HG03457 (cell line): ENCODE data around the gene CCNY.

Experiments used
- ATAC-seq: cut with Tn5 transposase; IDR thresholded peaks from one replicate; pipeline ENCODE4 v1.9.1; 2021; ENCODE audit warnings: moderate number of reproducible peaks; ENCODE audit not compliant: unreplicated experiment

Gene CCNY

GRCh38 chr10:35574924-35575352, 238.6 kb downstream of the CCNY start:
- ATAC-seq: no peak

GRCh38 chr10:35575640-35576039, 239.3 kb downstream of the CCNY start:
- no peak for ATAC-seq

GRCh38 chr10:35576730-35577129, 240.4 kb downstream of the CCNY start:
- no peak for ATAC-seq

- no peak for ATAC-seq
These were observed 241.8 kb downstream of the CCNY start for GRCh38 chr10:35577926-35578617.

- ATAC-seq: no peak
These were observed 242.3 kb downstream of the CCNY start for GRCh38 chr10:35578618-35578956.

GRCh38 chr10:35579116-35579515, 242.8 kb downstream of the CCNY start:
- no peak for ATAC-seq

- no peak for ATAC-seq
These were observed 243.6 kb downstream of the CCNY start for GRCh38 chr10:35579726-35580422.

- ATAC-seq: no peak
These were observed 244.1 kb downstream of the CCNY start for GRCh38 chr10:35580423-35580770.

GRCh38 chr10:35581655-35582054, 245.3 kb downstream of the CCNY start:
- ATAC-seq: no peak

GRCh38 chr10:35584946-35585345, 248.6 kb downstream of the CCNY start:
- no peak for ATAC-seq

- no peak for ATAC-seq
These were observed 249.0 kb downstream of the CCNY start for GRCh38 chr10:35585356-35585755.

GRCh38 chr10:35585903-35586535, 249.7 kb downstream of the CCNY start:
- no peak for ATAC-seq

- no peak for ATAC-seq
These were observed 252.5 kb downstream of the CCNY start for GRCh38 chr10:35588836-35589235.

GRCh38 chr10:35592441-35592840, 256.1 kb downstream of the CCNY start:
- no peak for ATAC-seq

GRCh38 chr10:35594115-35595079, 258.1 kb downstream of the CCNY start:
- no peak for ATAC-seq

GRCh38 chr10:35595106-35595505, 258.8 kb downstream of the CCNY start:
- no peak for ATAC-seq

GRCh38 chr10:35598379-35598778, 262.1 kb downstream of the CCNY start:
- ATAC-seq: no peak

GRCh38 chr10:35600193-35600592, 263.9 kb downstream of the CCNY start:
- no peak for ATAC-seq

GRCh38 chr10:35605191-35605590, 268.9 kb downstream of the CCNY start, which contains the start of gene GJD4:
Gene GJD4, plus strand, starts transcription at chr10:35605341. Its CDS starts 227 bp downstream, at chr10:35605568.
- ATAC-seq: no peak

- no peak for ATAC-seq
These were observed 270.1 kb downstream of the CCNY start for GRCh38 chr10:35606430-35606829.
